IMR-90 (cell line): Measurements from ENCODE around the gene EGLN3. TPM values are rescaled to one million over a fixed set of nuclear protein-coding genes. Genes with fewer than 3 reads are reported as not detected.

ENCODE experiments used
- ATAC-seq: fragments of 200-7000 bp; cut with Tn5 transposase; 2 replicates; pipeline ENCODE4 v1.9.1; 2020; ENCODE audit warnings: low read depth, mild to moderate bottlenecking, moderate library complexity
- BruUV-seq: library from RNA; stranded (reverse); fragments of 400-500 nt; replicated peaks from 2 replicates; lab custom pipeline; 2021; lab: Mats Ljungman, UMichigan
- CTCF ChIA-PET: fragments of 300-600 bp; formaldehyde crosslinking; extraction: SDS; loops from one replicate; lab custom pipeline; 2021; ENCODE audit warnings: antibody characterized with exemption; lab: Yijun Ruan, JAX
- POLR2A ChIA-PET: fragments of 300-600 bp; sonication (Branson Sonifier 250); formaldehyde crosslinking; loops from one replicate; lab custom pipeline; 2022; ENCODE audit warnings: antibody characterized with exemption; ENCODE audit not compliant: unreplicated experiment; lab: Charles Lee
- DNase-seq: peaks from one replicate; pipeline ENCODE4 v3.0.0; 2013
- H2AFZ ChIP-seq: replicated peaks from 2 replicates; pipeline ENCODE3; 2013; ENCODE audit warnings: low read length, mild to moderate bottlenecking; ENCODE audit not compliant: poor library complexity
- H2AK5ac ChIP-seq: 2 replicates; pipeline ENCODE4 v1.6.1; 2013; ENCODE audit warnings: low read depth, low read length, inconsistent platforms
- H2AK9ac ChIP-seq: replicated peaks from 2 replicates; pipeline ENCODE3; 2013; ENCODE audit warnings: mild to moderate bottlenecking, low read depth, low read length, moderate library complexity; ENCODE audit not compliant: poor library complexity
- H2BK120ac ChIP-seq: 2 replicates; pipeline ENCODE4 v1.6.1; 2013; ENCODE audit warnings: low read depth, low read length, inconsistent platforms
- H2BK15ac ChIP-seq: 3 replicates; pipeline ENCODE4 v1.6.1; 2013; ENCODE audit warnings: low read depth, low read length, inconsistent platforms
- H2BK20ac ChIP-seq: 2 replicates; pipeline ENCODE4 v1.6.1; 2013; ENCODE audit warnings: low read depth, mild to moderate bottlenecking, inconsistent platforms, low read length, moderate library complexity
- H2BK5ac ChIP-seq: 2 replicates; pipeline ENCODE4 v1.6.1; 2013; ENCODE audit warnings: mild to moderate bottlenecking, low read depth, low read length, inconsistent platforms; ENCODE audit not compliant: poor library complexity, severe bottlenecking
- H3K14ac ChIP-seq: replicated peaks from 2 replicates; pipeline ENCODE4 v1.6.1; 2013; ENCODE audit warnings: low read depth, low read length, inconsistent platforms
- H3K18ac ChIP-seq: 2 replicates; pipeline ENCODE4 v1.6.1; 2013; ENCODE audit warnings: low read depth, low read length, control low read depth
- H3K23ac ChIP-seq: 2 replicates; pipeline ENCODE4 v1.6.1; 2013; ENCODE audit warnings: low read depth, low read length, inconsistent platforms
- H3K27ac ChIP-seq: 2 replicates; pipeline ENCODE4 v1.5.1; 2013; ENCODE audit warnings: mild to moderate bottlenecking, control low read depth, low read length; ENCODE audit not compliant: insufficient read depth
- H3K27me3 ChIP-seq: 2 replicates; pipeline ENCODE4 v1.6.1; 2013; ENCODE audit warnings: low read length; ENCODE audit not compliant: control insufficient read depth, insufficient read depth
- H3K36me3 ChIP-seq: 2 replicates; pipeline ENCODE4 v1.6.1; 2013; ENCODE audit warnings: low read length, mixed read lengths; ENCODE audit not compliant: control insufficient read depth, insufficient read depth
- H3K4ac ChIP-seq: 2 replicates; pipeline ENCODE4 v1.6.1; 2013; ENCODE audit warnings: low read depth, low read length, inconsistent platforms
- H3K4me1 ChIP-seq: 2 replicates; pipeline ENCODE4 v1.6.1; 2013; ENCODE audit warnings: low read length, mixed read lengths; ENCODE audit not compliant: control insufficient read depth, insufficient read depth
- H3K4me2 ChIP-seq: 2 replicates; pipeline ENCODE4 v1.6.1; 2013; ENCODE audit warnings: low read depth, mild to moderate bottlenecking, control low read depth, low read length, moderate library complexity
- H3K4me3 ChIP-seq: 2 replicates; pipeline ENCODE4 v1.5.1; 2013; ENCODE audit warnings: low read depth, mild to moderate bottlenecking, control low read depth, low read length, moderate library complexity; ENCODE audit not compliant: insufficient read depth
- H3K56ac ChIP-seq: 2 replicates; pipeline ENCODE4 v1.6.1; 2013; ENCODE audit warnings: low read length, inconsistent platforms; ENCODE audit not compliant: insufficient read depth; ENCODE audit errors: extremely low read depth
- H3K79me1 ChIP-seq, 2 experiments: 2 replicates each; pipeline ENCODE4 v1.6.1; 2013; ENCODE audit warnings: low read length in 2 of 2, inconsistent platforms in 1 of 2, low read depth in 1 of 2
- H3K9ac ChIP-seq: 2 replicates; pipeline ENCODE4 v1.6.1; 2013; ENCODE audit warnings: low read depth, low read length, control low read depth
- H3K9me1 ChIP-seq: 2 replicates; pipeline ENCODE4 v1.6.1; 2013; ENCODE audit warnings: low read length, inconsistent platforms; ENCODE audit not compliant: insufficient read depth
- H3K9me3 ChIP-seq: 2 replicates; pipeline ENCODE4 v1.6.1; 2013; ENCODE audit warnings: low read length; ENCODE audit not compliant: control insufficient read depth, insufficient read depth
- H4K20me1 ChIP-seq: 2 replicates; pipeline ENCODE4 v1.6.1; 2013; ENCODE audit warnings: low read length, inconsistent platforms; ENCODE audit not compliant: insufficient read depth
- H4K5ac ChIP-seq: 2 replicates; pipeline ENCODE4 v1.6.1; 2013; ENCODE audit warnings: mild to moderate bottlenecking, low read depth, low read length, control low read depth
- H4K8ac ChIP-seq, 2 experiments: 2 replicates each; pipeline ENCODE4 v1.6.1; 2013; ENCODE audit warnings: low read depth in 2 of 2, low read length in 2 of 2, control low read depth in 1 of 2, inconsistent platforms in 1 of 2
- H4K91ac ChIP-seq: 2 replicates; pipeline ENCODE4 v1.6.1; 2013; ENCODE audit warnings: low read depth, low read length, inconsistent platforms; ENCODE audit not compliant: insufficient read depth
- BHLHE40 ChIP-seq: fragments of 150-350 bp; IDR thresholded peaks from 2 replicates; pipeline ENCODE4 v1.6.1; 2016; ENCODE audit warnings: mild to moderate bottlenecking, low read depth, low read length
- CEBPB ChIP-seq: IDR thresholded peaks from 2 replicates; pipeline ENCODE4 v1.6.1; 2012; ENCODE audit warnings: low read depth, low read length, improper control_type of control experiment
- CHD1 ChIP-seq: IDR thresholded peaks from 2 replicates; pipeline ENCODE4 v1.6.1; 2012; ENCODE audit warnings: low read depth, low read length, improper control_type of control experiment
- FOS ChIP-seq: fragments of 150-350 bp; IDR thresholded peaks from 2 replicates; pipeline ENCODE4 v1.6.1; 2016; ENCODE audit warnings: low read depth, low read length
- MAFK ChIP-seq: IDR thresholded peaks from 2 replicates; pipeline ENCODE4 v1.6.1; 2012; ENCODE audit warnings: low read depth, low read length, improper control_type of control experiment
- MAZ ChIP-seq: IDR thresholded peaks from 2 replicates; pipeline ENCODE4 v1.6.1; 2012; ENCODE audit warnings: low read depth, mild to moderate bottlenecking, low read length, improper control_type of control experiment, moderate library complexity, borderline replicate concordance
- MXI1 ChIP-seq: IDR thresholded peaks from 2 replicates; pipeline ENCODE4 v1.6.1; 2012; ENCODE audit warnings: low read depth, mild to moderate bottlenecking, low read length, moderate library complexity, borderline replicate concordance
- NFE2L2 ChIP-seq: fragments of 150-350 bp; IDR thresholded peaks from 2 replicates; pipeline ENCODE4 v1.6.1; 2016; ENCODE audit warnings: low read depth, mild to moderate bottlenecking, low read length
- POLR2A ChIP-seq: IDR thresholded peaks from 2 replicates; pipeline ENCODE4 v1.6.1; 2012; ENCODE audit warnings: mild to moderate bottlenecking, low read depth, low read length
- RAD21 ChIP-seq: IDR thresholded peaks from 2 replicates; pipeline ENCODE4 v1.6.1; 2012; ENCODE audit warnings: low read length, improper control_type of control experiment
- RCOR1 ChIP-seq: IDR thresholded peaks from 2 replicates; pipeline ENCODE4 v1.6.1; 2012; ENCODE audit warnings: mild to moderate bottlenecking, low read length, improper control_type of control experiment; ENCODE audit not compliant: insufficient replicate concordance
- RFX5 ChIP-seq: IDR thresholded peaks from 2 replicates; pipeline ENCODE4 v1.8.0; 2012; ENCODE audit warnings: low read depth, mild to moderate bottlenecking, low read length, moderate library complexity
- SMC3 ChIP-seq: fragments of 150-350 bp; IDR thresholded peaks from 2 replicates; pipeline ENCODE4 v1.6.1; 2016; ENCODE audit warnings: low read depth, mild to moderate bottlenecking, antibody characterized with exemption, low read length, moderate library complexity
- dilution Hi-C: fragments of 300-500 bp; cut with HindIII; formaldehyde crosslinking; loops from one replicate; pipeline ENCODE4 v1.14.3; 2018; ENCODE audit warnings: low sequenced_read_pairs; ENCODE audit not compliant: unreplicated experiment
- in situ Hi-C: fragments of 300-500 bp; cut with MboI; formaldehyde crosslinking; loops from 3 replicates; pipeline ENCODE4 v1.14.3; 2019; ENCODE audit warnings: low sequenced_read_pairs, inconsistent platforms, mixed read lengths
- intact Hi-C: fragments of 100-400 bp; cut with micrococcal nuclease; formaldehyde crosslinking; loops from 2 replicates; pipeline ENCODE4 v1.10.0; 2022
- polyA plus RNA-seq, 3 experiments: library from polyadenylated mRNA; depleted of rRNA; stranded (reverse); fragments of >200 nt; gene quantifications; 2 replicates each; pipeline ENCODE4 v1.2.3, GENCODE V29; 2012; ENCODE audit warnings: low replicate concordance in 1 of 3
- total RNA-seq: library from RNA; depleted of rRNA; stranded (reverse); fragments of >200 nt; gene quantifications from 2 replicates; pipeline ENCODE4 v1.2.3, GENCODE V29; 2012
- TF ChIP-seq, protein P1 (sequence below): conservative IDR thresholded peaks from 2 replicates; pipeline ENCODE4 v1.5.1; 2012; ENCODE audit warnings: mild to moderate bottlenecking, low read depth, low read length, improper control_type of control experiment
- TF ChIP-seq, protein P2 (sequence below): fragments of 150-350 bp; IDR thresholded peaks from 2 replicates; pipeline ENCODE4 v1.6.1; 2017; ENCODE audit warnings: mild to moderate bottlenecking, antibody characterized with exemption, low read length, low read depth
- TF ChIP-seq, protein P3 (sequence below): fragments of 150-350 bp; IDR thresholded peaks from 2 replicates; pipeline ENCODE4 v1.6.1; 2016; ENCODE audit warnings: low read depth, mild to moderate bottlenecking, low read length, moderate library complexity, borderline replicate concordance

Gene EGLN3
- total and polyA plus RNA-seq, 2 of the 4 experiments (the other 2 are of a cell fraction), result under 0.01 to 0.03 TPM

DNA sequence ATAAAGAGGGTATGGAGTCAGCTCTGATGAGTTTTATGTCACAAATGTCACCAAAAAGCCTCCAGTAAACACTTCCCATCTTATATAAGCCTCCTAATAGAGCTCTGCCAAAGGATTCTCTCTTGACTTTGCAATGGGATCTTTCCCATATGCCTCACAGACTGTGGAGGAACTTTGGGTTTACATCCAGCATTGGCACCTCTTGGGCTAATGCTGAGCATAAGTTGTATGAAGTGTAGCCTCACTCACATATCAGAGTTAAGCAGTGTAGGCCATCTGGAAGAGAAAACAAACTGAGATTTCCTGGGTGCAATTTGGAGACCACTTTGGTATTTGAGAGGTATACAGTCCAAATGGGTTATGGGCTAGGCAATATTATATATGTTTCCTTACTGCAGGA is 24.9 kb downstream of the EGLN3 start:
- no peaks in the 10 kb centered on the region for H3K36me3 ChIP-seq
- H2AK9ac ChIP-seq, result no peak overlapping the region
- H3K4ac ChIP-seq, result no peak overlapping the region
- no peak for DNase-seq
- no peaks in the 10 kb centered on the region for H3K27me3 ChIP-seq
- H3K9me1 ChIP-seq, result no peaks in the 10 kb centered on the region
- H3K27ac ChIP-seq, result no peak overlapping the region
- H4K5ac ChIP-seq, result no peak overlapping the region
- no peak overlapping the region for H3K56ac ChIP-seq
- no peak overlapping the region for H3K4me3 ChIP-seq
- no peak overlapping the region for H3K18ac ChIP-seq
- H2AFZ ChIP-seq, result no peak overlapping the region
- ATAC-seq, result no peak
- no peak overlapping the region for H2BK5ac ChIP-seq
- H4K91ac ChIP-seq, result no peak overlapping the region
- no peak overlapping the region for H3K9ac ChIP-seq
- dilution Hi-C loops (no loop called here), intact Hi-C loops (no loop called here), in situ Hi-C loops (no loop called here)
- CTCF ChIA-PET, result no interaction called here
- no peak overlapping the region for H2BK15ac ChIP-seq
- TF ChIP-seq CEBPB (no peak), RCOR1 (no peak), NFE2L2 (no peak), RAD21 (no peak), FOS (no peak), SMC3 (no peak), BHLHE40 (no peak), CHD1 (no peak), MAZ (no peak), MAFK (no peak), POLR2A (no peak), MXI1 (no peak), RFX5 (no peak)
- TF ChIP-seq, protein P1, sequence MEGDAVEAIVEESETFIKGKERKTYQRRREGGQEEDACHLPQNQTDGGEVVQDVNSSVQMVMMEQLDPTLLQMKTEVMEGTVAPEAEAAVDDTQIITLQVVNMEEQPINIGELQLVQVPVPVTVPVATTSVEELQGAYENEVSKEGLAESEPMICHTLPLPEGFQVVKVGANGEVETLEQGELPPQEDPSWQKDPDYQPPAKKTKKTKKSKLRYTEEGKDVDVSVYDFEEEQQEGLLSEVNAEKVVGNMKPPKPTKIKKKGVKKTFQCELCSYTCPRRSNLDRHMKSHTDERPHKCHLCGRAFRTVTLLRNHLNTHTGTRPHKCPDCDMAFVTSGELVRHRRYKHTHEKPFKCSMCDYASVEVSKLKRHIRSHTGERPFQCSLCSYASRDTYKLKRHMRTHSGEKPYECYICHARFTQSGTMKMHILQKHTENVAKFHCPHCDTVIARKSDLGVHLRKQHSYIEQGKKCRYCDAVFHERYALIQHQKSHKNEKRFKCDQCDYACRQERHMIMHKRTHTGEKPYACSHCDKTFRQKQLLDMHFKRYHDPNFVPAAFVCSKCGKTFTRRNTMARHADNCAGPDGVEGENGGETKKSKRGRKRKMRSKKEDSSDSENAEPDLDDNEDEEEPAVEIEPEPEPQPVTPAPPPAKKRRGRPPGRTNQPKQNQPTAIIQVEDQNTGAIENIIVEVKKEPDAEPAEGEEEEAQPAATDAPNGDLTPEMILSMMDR, result no peak
- TF ChIP-seq, protein P2, sequence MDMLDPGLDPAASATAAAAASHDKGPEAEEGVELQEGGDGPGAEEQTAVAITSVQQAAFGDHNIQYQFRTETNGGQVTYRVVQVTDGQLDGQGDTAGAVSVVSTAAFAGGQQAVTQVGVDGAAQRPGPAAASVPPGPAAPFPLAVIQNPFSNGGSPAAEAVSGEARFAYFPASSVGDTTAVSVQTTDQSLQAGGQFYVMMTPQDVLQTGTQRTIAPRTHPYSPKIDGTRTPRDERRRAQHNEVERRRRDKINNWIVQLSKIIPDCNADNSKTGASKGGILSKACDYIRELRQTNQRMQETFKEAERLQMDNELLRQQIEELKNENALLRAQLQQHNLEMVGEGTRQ, result no peak
- TF ChIP-seq, protein P3, sequence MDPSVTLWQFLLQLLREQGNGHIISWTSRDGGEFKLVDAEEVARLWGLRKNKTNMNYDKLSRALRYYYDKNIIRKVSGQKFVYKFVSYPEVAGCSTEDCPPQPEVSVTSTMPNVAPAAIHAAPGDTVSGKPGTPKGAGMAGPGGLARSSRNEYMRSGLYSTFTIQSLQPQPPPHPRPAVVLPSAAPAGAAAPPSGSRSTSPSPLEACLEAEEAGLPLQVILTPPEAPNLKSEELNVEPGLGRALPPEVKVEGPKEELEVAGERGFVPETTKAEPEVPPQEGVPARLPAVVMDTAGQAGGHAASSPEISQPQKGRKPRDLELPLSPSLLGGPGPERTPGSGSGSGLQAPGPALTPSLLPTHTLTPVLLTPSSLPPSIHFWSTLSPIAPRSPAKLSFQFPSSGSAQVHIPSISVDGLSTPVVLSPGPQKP, result no peak
- H3K9me3 ChIP-seq, result no peaks in the 10 kb centered on the region
- no peak overlapping the region for H2AK5ac ChIP-seq
- no peaks in the 10 kb centered on the region for H3K4me1 ChIP-seq
- no peak overlapping the region for H3K23ac ChIP-seq
- no peaks in the 10 kb centered on the region for H3K79me1 ChIP-seq
- POLR2A ChIA-PET, result no interaction called here
- no peak overlapping the region for H2BK20ac ChIP-seq
- no peaks in the 10 kb centered on the region for H4K20me1 ChIP-seq
- no peak overlapping the region for H3K4me2 ChIP-seq
- H4K8ac ChIP-seq, result no peak overlapping the region
- no peak overlapping the region for H2BK120ac ChIP-seq
- H3K14ac ChIP-seq, result no peak overlapping the region
- BruUV-seq, result no TSS peak
